Measurements from ENCODE around the gene DAPK1. TPM values are rescaled to one million over a fixed set of nuclear protein-coding genes. Genes with fewer than 3 reads are reported as not detected.

DAPK1 gene
- total and polyA plus RNA-seq, 2 donors (not counting 3 experiments of a cell fraction or from before 2014, with no cell fraction given): 58.9 to 119 TPM

DNA sequence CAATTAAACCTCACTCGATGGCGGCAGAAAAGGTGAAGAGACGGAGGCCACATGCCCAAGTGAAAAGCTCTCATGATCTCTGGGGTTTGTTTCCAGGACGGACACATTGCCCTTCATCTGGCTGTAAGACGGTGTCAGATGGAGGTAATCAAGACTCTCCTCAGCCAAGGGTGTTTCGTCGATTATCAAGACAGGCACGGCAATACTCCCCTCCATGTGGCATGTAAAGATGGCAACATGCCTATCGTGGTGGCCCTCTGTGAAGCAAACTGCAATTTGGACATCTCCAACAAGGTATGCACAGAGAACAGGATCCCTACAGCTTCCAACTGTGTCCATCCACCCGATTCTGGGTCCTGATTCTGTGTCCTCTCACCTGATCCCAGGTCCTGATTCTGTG, 153.8 kb downstream of the DAPK1 start:
- no TSS peak for BruUV-seq (replicated peaks)
- Histone ChIP-seq H3K36me3 (ENCODE audit: control insufficient read depth in 2 of 2, extremely low read depth in 1 of 2, insufficient read depth in 2 of 2, low read length in 2 of 2) (peaks cover 9 to 36% of the 10 kb centered on the region in 2 experiments), H3K9ac (replicated peaks; ENCODE audit: extremely low read depth, insufficient read depth, low read length) (no peak overlapping the region), H4K20me1 (replicated peaks; ENCODE audit: control insufficient read depth, extremely low read depth, insufficient read depth, low read length) (no peaks in the 10 kb centered on the region), H2AFZ (ENCODE audit: low read depth, low read length) (no peak overlapping the region), H3K27ac (ENCODE audit: insufficient read depth, low read depth, low read length) (no peak overlapping the region), H3K4me1 (ENCODE audit: control insufficient read depth, extremely low read depth, insufficient read depth, low read length) (peaks cover under 1% of the 10 kb centered on the region), H3K4me2 (ENCODE audit: insufficient read depth, low read length) (no peak overlapping the region), H3K79me2 (ENCODE audit: control insufficient read depth, insufficient read depth, low read length) (no peaks in the 10 kb centered on the region), H3K27me3 (ENCODE audit: control insufficient read depth in 2 of 2, insufficient read depth in 2 of 2, low read length in 2 of 2) (no peaks in the 10 kb centered on the region), H3K4me3 (replicated peaks in 1 of 3; ENCODE audit: insufficient read depth in 1 of 3, low read depth in 1 of 3, low read length in 3 of 3) (no peak overlapping the region), H3K9me1 (replicated peaks; ENCODE audit: control insufficient read depth, extremely low read depth, insufficient read depth, low read length) (no peaks in the 10 kb centered on the region), H3K9me3 (replicated peaks; ENCODE audit: control insufficient read depth, insufficient read depth, low read length) (no peaks in the 10 kb centered on the region)
- CTCF ChIA-PET: interaction anchor here (0.7 kb wide), 1 partner anchor 161 kb away, joined by 3 read pairs; no protein-coding TSS in a partner anchor
- dilution Hi-C loops (cut with MboI; ENCODE audit: extremely low pct_ligation_motif_present, low sequenced_read_pairs) (no loop called here), intact Hi-C loops (cut with micrococcal nuclease) (no loop called here)
- no peak for DNase-seq (ENCODE audit: low read depth, low spot score)
- no peak for FAIRE-seq
- POLR2A ChIA-PET: no interaction called here
- TF ChIP-seq MYC (IDR thresholded peaks at IDR 0.05; ENCODE audit: low read depth, low read length): no peak
- TF ChIP-seq, protein P1, sequence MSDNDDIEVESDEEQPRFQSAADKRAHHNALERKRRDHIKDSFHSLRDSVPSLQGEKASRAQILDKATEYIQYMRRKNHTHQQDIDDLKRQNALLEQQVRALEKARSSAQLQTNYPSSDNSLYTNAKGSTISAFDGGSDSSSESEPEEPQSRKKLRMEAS (IDR thresholded peaks at IDR 0.05; ENCODE audit: insufficient read depth, insufficient read length): no peak
- TF ChIP-seq POLR2AphosphoS5 (IDR thresholded peaks at IDR 0.05; ENCODE audit: insufficient read depth, low read depth, low read length): no peak
- no peak for TF ChIP-seq POLR2A (IDR thresholded peaks at IDR 0.05; ENCODE audit: low read depth, low read length)
- TF ChIP-seq FOS (IDR thresholded peaks at IDR 0.05; ENCODE audit: borderline replicate concordance, insufficient read depth, low read length): no peak
- no peak for TF ChIP-seq GATA2 (IDR thresholded peaks at IDR 0.05; ENCODE audit: insufficient read depth, insufficient read length, low read depth, low read length)
- no peak for TF ChIP-seq JUN (IDR thresholded peaks at IDR 0.05; ENCODE audit: borderline replicate concordance, insufficient read depth, insufficient read length, low read depth)
- TF ChIP-seq, protein P2, sequence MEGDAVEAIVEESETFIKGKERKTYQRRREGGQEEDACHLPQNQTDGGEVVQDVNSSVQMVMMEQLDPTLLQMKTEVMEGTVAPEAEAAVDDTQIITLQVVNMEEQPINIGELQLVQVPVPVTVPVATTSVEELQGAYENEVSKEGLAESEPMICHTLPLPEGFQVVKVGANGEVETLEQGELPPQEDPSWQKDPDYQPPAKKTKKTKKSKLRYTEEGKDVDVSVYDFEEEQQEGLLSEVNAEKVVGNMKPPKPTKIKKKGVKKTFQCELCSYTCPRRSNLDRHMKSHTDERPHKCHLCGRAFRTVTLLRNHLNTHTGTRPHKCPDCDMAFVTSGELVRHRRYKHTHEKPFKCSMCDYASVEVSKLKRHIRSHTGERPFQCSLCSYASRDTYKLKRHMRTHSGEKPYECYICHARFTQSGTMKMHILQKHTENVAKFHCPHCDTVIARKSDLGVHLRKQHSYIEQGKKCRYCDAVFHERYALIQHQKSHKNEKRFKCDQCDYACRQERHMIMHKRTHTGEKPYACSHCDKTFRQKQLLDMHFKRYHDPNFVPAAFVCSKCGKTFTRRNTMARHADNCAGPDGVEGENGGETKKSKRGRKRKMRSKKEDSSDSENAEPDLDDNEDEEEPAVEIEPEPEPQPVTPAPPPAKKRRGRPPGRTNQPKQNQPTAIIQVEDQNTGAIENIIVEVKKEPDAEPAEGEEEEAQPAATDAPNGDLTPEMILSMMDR (IDR thresholded peaks at IDR 0.05; ENCODE audit: extremely low read depth in 1 of 2, insufficient read depth in 1 of 2, low read depth in 1 of 2, low read length in 2 of 2): no peak
- TF ChIP-seq EZH2 (IDR thresholded peaks at IDR 0.05; ENCODE audit: borderline replicate concordance, low read depth, low read length, severe bottlenecking): no peak
